ENCODE data around the gene TRIM15. TPM values are rescaled to one million over a fixed set of nuclear protein-coding genes. Genes with fewer than 3 reads are reported as not detected.

Gene TRIM15
- total and polyA plus RNA-seq, 12 donors: not detected

DNA sequence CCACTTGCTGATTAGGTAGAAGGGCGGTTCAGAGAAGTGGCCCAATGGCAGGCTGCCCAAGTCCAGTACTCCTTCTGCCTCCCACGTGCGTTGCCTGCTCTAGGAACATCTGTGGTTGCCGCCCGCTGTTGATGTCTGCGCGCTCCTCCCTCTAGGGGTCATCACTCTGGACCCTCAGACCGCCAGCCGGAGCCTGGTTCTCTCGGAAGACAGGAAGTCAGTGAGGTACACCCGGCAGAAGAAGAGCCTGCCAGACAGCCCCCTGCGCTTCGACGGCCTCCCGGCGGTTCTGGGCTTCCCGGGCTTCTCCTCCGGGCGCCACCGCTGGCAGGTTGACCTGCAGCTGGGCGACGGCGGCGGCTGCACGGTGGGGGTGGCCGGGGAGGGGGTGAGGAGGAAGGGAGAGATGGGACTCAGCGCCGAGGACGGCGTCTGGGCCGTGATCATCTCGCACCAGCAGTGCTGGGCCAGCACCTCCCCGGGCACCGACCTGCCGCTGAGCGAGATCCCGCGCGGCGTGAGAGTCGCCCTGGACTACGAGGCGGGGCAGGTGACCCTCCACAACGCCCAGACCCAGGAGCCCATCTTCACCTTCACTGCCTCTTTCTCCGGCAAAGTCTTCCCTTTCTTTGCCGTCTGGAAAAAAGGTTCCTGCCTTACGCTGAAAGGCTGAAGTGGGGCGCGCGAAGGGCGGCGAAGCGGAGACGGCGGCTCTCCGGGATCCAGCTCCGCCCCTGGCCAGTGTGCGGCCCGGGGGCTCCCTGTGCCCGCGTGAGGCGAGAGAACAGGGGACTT lies 8.5 kb downstream of the TRIM15 start:
- Histone ChIP-seq H3K27me3 (peaks cover 27% of the 10 kb centered on the region), H3K4me3 (peak overlapping the region in 1 of 4 donors; percentile 25), H3K9me3 (replicated peaks in 1 of 3) (no peaks in the 10 kb centered on the region), H3K27ac (no peak overlapping the region), H3K4me1 (replicated peaks in 1 of 2) (no peaks in the 10 kb centered on the region), H3K36me3 (replicated peaks in 1 of 2) (no peaks in the 10 kb centered on the region)
- intact Hi-C loops (cut with DNase I): no loop called here
- TF ChIP-seq POLR2A (IDR thresholded peaks at IDR 0.05): no peak
- DNase-seq: no peak
- WGBS, 4 donors: 7 to 31% (median 10%) methylated on average over 18 to 62 of the region's 62 CpGs

DNA sequence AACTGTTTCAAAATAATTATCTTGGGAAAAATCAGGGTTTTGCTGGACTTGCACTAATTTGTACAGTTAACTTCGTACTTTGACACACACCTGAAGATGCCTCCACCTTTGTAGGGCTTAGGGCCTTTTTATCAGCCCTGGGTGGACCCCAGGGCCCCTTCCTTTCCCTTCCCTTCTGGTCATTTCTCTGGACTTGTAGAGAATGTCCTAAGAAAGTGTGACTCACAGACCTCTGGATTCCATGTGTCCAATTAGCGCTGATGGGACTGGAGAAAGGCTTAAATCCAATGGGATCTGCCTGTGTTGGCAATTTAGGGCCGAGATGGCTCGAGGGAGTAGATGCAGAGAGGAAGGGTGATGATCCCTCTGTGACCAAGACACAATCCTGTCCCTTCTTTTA lies 9.3 kb downstream of the TRIM15 start:
- Histone ChIP-seq H3K27ac (no peak overlapping the region), H3K27me3 (peaks cover 35% of the 10 kb centered on the region)

DNA sequence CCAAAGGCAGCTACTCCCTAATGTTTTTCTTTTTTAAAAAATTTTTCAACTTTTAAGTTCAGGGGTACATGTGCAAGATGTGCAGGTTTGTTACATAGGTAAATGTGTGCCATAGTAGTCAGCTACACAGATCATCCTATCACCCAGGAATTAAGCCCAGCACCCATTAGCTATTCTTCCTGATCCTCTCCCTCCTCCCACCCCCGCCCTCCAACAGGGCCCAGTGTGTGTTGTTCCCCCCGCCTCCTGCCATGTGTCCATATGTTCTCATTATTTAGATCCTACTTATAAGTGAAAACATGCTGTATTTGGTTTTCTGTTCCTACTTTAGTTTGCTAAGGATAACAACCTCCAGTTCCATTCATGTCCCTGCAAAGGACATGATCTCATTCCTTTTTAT lies 12.4 kb downstream of the TRIM15 start:
- 65 to 85% (median 76%) methylated on average over 2 of the region's 2 CpGs for WGBS, 4 donors
- Histone ChIP-seq H3K36me3 (replicated peaks in 1 of 2) (no peaks in the 10 kb centered on the region), H3K4me1 (replicated peaks in 1 of 2) (no peaks in the 10 kb centered on the region), H3K27me3 (peaks cover 34% of the 10 kb centered on the region), H3K4me3 (no peak overlapping the region), H3K9me3 (replicated peaks in 1 of 3) (no peaks in the 10 kb centered on the region), H3K27ac (no peak overlapping the region)
- no peak for DNase-seq
- intact Hi-C loops (cut with DNase I): no loop called here
- TF ChIP-seq, protein P1, sequence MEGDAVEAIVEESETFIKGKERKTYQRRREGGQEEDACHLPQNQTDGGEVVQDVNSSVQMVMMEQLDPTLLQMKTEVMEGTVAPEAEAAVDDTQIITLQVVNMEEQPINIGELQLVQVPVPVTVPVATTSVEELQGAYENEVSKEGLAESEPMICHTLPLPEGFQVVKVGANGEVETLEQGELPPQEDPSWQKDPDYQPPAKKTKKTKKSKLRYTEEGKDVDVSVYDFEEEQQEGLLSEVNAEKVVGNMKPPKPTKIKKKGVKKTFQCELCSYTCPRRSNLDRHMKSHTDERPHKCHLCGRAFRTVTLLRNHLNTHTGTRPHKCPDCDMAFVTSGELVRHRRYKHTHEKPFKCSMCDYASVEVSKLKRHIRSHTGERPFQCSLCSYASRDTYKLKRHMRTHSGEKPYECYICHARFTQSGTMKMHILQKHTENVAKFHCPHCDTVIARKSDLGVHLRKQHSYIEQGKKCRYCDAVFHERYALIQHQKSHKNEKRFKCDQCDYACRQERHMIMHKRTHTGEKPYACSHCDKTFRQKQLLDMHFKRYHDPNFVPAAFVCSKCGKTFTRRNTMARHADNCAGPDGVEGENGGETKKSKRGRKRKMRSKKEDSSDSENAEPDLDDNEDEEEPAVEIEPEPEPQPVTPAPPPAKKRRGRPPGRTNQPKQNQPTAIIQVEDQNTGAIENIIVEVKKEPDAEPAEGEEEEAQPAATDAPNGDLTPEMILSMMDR (IDR thresholded peaks at IDR 0.05): no peak
- TF ChIP-seq POLR2A (IDR thresholded peaks at IDR 0.05): no peak

More for the DNA sequence above, 9.3 kb downstream of the TRIM15 start:
- TF ChIP-seq, protein P1 (IDR thresholded peaks at IDR 0.05): no peak
- no peak for TF ChIP-seq POLR2A (IDR thresholded peaks at IDR 0.05)
- 78 to 93% (median 80%) methylated on average over 4 of the region's 4 CpGs for WGBS, 4 donors
- DNase-seq: no peak
- Histone ChIP-seq H3K36me3 (replicated peaks in 1 of 2) (no peaks in the 10 kb centered on the region), H3K4me1 (replicated peaks in 1 of 2) (no peaks in the 10 kb centered on the region), H3K4me3 (no peak overlapping the region), H3K9me3 (replicated peaks in 1 of 3) (no peaks in the 10 kb centered on the region)
- intact Hi-C loops (cut with DNase I): no loop called here

DNA sequence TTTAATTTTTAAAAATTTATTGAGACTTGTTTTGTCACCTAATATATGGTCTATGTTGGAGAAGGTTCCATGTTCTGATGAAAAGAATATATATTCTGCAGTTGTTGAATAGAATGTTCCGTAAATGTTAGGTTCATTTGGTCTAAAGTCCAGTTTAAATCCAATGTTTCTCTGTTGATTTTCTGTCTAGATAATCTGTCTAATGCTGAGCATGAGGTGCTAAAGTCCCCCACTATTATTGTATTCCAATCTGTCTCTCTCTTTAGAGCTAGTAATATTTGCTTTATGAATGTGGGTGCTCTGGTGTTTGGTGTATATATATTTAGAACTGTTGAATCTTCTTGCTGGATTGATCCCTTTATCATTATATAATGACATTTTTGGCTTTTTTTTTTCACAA lies 15.5 kb downstream of the TRIM15 start:
- H3K4me3 ChIP-seq: no peak overlapping the region
- H3K27ac ChIP-seq: no peak overlapping the region
- H3K36me3 ChIP-seq (replicated peaks in 1 of 2): no peaks in the 10 kb centered on the region
- intact Hi-C loops (cut with DNase I): no loop called here
- H3K27me3 ChIP-seq: peaks cover 12% of the 10 kb centered on the region
- no peaks in the 10 kb centered on the region for H3K4me1 ChIP-seq (replicated peaks in 1 of 2)
- no peak for TF ChIP-seq POLR2A (IDR thresholded peaks at IDR 0.05)
- TF ChIP-seq, protein P1 (IDR thresholded peaks at IDR 0.05): no peak
- H3K9me3 ChIP-seq (replicated peaks in 1 of 3): no peaks in the 10 kb centered on the region
- WGBS, 4 donors: 0 to 100% (median 55%) methylated on average over 1 of the region's 1 CpG
- DNase-seq: no peak

DNA sequence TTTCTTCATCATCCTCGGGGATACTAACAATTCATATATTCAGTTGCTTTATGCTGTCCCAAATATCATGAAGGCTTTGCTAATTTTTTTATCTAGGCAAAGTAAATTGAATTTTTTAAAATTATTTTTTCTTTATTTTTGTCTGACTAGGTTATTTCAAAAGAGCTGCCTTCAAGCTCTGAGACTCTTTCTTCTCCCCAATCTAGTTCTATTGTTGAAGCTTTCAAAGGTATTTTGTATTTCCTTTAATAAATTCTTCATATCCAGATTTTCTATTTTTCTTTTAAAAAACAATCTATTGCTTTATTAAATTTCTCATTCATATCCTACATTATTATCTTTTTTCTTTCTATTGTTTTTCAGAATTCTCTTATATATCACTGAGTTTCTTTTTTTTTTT lies 16.8 kb downstream of the TRIM15 start:
- Histone ChIP-seq H3K4me3 (no peak overlapping the region), H3K27me3 (peaks cover 12% of the 10 kb centered on the region), H3K9me3 (replicated peaks in 1 of 3) (no peaks in the 10 kb centered on the region), H3K36me3 (replicated peaks in 1 of 2) (peaks cover 0 to 2% of the 10 kb centered on the region in 2 donors), H3K4me1 (replicated peaks in 1 of 2) (no peaks in the 10 kb centered on the region), H3K27ac (no peak overlapping the region)
- 70 to 97% (median 93%) methylated on average over 1 of the region's 1 CpG for WGBS, 4 donors
- DNase-seq: no peak
- TF ChIP-seq, protein P1 (IDR thresholded peaks at IDR 0.05): no peak
- TF ChIP-seq POLR2A (IDR thresholded peaks at IDR 0.05): no peak
- intact Hi-C loops (cut with DNase I): no loop called here

All from adrenal gland (tissue), 12 donors.